ENCODE measurements around the gene LRRC32. TPM values are rescaled to one million over a fixed set of nuclear protein-coding genes. Genes with fewer than 3 reads are reported as not detected.

Gene LRRC32
- polyA plus RNA-seq (ENCODE audit: insufficient read length in 10 of 10): 10 to 100 TPM; 22.7 to 37.3 (median 25.0) TPM
- long read RNA-seq, donor 1, full-length matches to known transcripts: 14 of 27 reads
- long read RNA-seq, donor 1, partial matches to known transcripts: 13 of 27 reads
- long read RNA-seq, donor 1, other reads (novel, unspliced or antisense): 0 of 27 reads
- long read RNA-seq, donor 2, full-length matches to known transcripts: 7 of 7 reads
- long read RNA-seq, donor 2, partial matches to known transcripts: 0 of 7 reads
- long read RNA-seq, donor 2, other reads (novel, unspliced or antisense): 0 of 7 reads
- long read RNA-seq, donor 3: 0 reads
- long read RNA-seq, donor 4, full-length matches to known transcripts: 4 of 4 reads
- long read RNA-seq, donor 4, partial matches to known transcripts: 0 of 4 reads
- long read RNA-seq, donor 4, other reads (novel, unspliced or antisense): 0 of 4 reads
- long read RNA-seq, donor 5, full-length matches to known transcripts: 20 of 25 reads
- long read RNA-seq, donor 5, partial matches to known transcripts: 5 of 25 reads
- long read RNA-seq, donor 5, other reads (novel, unspliced or antisense): 0 of 25 reads
- long read RNA-seq, donor 6, full-length matches to known transcripts: 7 of 7 reads
- long read RNA-seq, donor 6, partial matches to known transcripts: 0 of 7 reads
- long read RNA-seq, donor 6, other reads (novel, unspliced or antisense): 0 of 7 reads
- long read RNA-seq, donor 7, full-length matches to known transcripts: 8 of 13 reads
- long read RNA-seq, donor 7, partial matches to known transcripts: 5 of 13 reads
- long read RNA-seq, donor 7, other reads (novel, unspliced or antisense): 0 of 13 reads
- long read RNA-seq, donor 8, full-length matches to known transcripts: 7 of 7 reads
- long read RNA-seq, donor 8, partial matches to known transcripts: 0 of 7 reads
- long read RNA-seq, donor 8, other reads (novel, unspliced or antisense): 0 of 7 reads
- long read RNA-seq, donor 9, full-length matches to known transcripts: 4 of 4 reads
- long read RNA-seq, donor 9, partial matches to known transcripts: 0 of 4 reads
- long read RNA-seq, donor 9, other reads (novel, unspliced or antisense): 0 of 4 reads

- peak; percentile 26 to 83 (median 58) for DNase-seq
Measured at GRCh38 chr11:76670485-76671236, at the start of gene LRRC32. Gene LRRC32, minus strand, starts transcription at chr11:76670747. Its CDS starts 4,793 bp downstream, at chr11:76665954.

- DNase-seq: no peak
Measured at GRCh38 chr11:76719686-76720085, 49.1 kb upstream of the LRRC32 start.

- DNase-seq: no peak
Measured at GRCh38 chr11:76719281-76719680, 48.7 kb upstream of the LRRC32 start.

GRCh38 chr11:76717816-76718215 lies 47.3 kb upstream of the LRRC32 start:
- no peak for DNase-seq

- no peak for DNase-seq
Measured at GRCh38 chr11:76717369-76717768, 46.8 kb upstream of the LRRC32 start.

GRCh38 chr11:76716268-76716667 lies 45.7 kb upstream of the LRRC32 start:
- no peak for DNase-seq

- DNase-seq: no peak
Measured at GRCh38 chr11:76714493-76714892, 43.9 kb upstream of the LRRC32 start.

- DNase-seq: no peak
Measured at GRCh38 chr11:76713499-76713898, 43.0 kb upstream of the LRRC32 start.

GRCh38 chr11:76712125-76712524 lies 41.6 kb upstream of the LRRC32 start:
- DNase-seq: no peak

- DNase-seq: no peak
Measured at GRCh38 chr11:76709756-76710155, 39.2 kb upstream of the LRRC32 start.

- DNase-seq: no peak
Measured at GRCh38 chr11:76708972-76709660, 38.6 kb upstream of the LRRC32 start.

- no peak for DNase-seq
Measured at GRCh38 chr11:76707293-76707825, 36.8 kb upstream of the LRRC32 start.

GRCh38 chr11:76706667-76707066 lies 36.1 kb upstream of the LRRC32 start:
- no peak for DNase-seq

- no peak for DNase-seq
Measured at GRCh38 chr11:76705826-76706225, 35.3 kb upstream of the LRRC32 start.

- no peak for DNase-seq
Measured at GRCh38 chr11:76704171-76704948, 33.8 kb upstream of the LRRC32 start.

- no peak for DNase-seq
Measured at GRCh38 chr11:76703707-76704106, 33.2 kb upstream of the LRRC32 start.

GRCh38 chr11:76702336-76703128 lies 32.0 kb upstream of the LRRC32 start:
- DNase-seq: no peak

- DNase-seq: no peak
Measured at GRCh38 chr11:76701294-76702040, 30.9 kb upstream of the LRRC32 start.
